HG02571 (cell line): ENCODE data around the gene ANKMY1.
A peak's percentile ranks its signal among the peaks of the same experiment; 100 is the strongest.
"Not testable (repeated sequence)": the region's sequence is repeated elsewhere in the genome, so short reads cannot be mapped to it uniquely, and the experiment has no call there.

ENCODE experiments used
- ATAC-seq: cut with Tn5 transposase; IDR thresholded peaks from one replicate; pipeline ENCODE4 v1.9.1; 2021; ENCODE audit warnings: mild to moderate bottlenecking, moderate library complexity; ENCODE audit not compliant: unreplicated experiment

ANKMY1 gene

DNA sequence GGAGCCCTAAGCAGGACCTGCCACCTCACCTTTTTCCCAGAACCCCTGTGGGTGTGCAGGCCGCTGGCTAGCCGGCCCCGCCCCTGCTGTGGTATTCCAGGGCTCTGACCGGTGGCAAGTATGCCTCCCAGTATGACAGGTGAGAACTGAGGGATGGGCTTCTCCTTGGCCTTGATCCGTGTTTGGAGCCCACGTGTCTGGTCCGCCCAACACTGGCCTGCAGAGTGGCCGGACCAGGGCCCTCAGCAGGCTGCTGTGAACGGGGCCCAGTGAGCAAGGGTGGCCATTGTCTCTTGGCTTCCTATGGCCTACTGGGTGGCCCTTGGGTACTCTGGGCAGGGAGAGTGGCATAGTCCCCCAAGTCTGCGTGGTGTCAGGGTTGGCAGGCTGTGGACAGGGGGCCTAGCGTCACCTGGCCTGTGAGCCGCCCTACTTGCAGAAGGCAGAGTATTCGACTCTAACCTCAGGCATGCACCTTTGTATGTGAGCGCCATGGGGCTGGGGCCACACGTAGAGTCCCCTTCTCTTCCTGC lies 12.3 kb upstream of the ANKMY1 start:
- no peak for ATAC-seq

DNA sequence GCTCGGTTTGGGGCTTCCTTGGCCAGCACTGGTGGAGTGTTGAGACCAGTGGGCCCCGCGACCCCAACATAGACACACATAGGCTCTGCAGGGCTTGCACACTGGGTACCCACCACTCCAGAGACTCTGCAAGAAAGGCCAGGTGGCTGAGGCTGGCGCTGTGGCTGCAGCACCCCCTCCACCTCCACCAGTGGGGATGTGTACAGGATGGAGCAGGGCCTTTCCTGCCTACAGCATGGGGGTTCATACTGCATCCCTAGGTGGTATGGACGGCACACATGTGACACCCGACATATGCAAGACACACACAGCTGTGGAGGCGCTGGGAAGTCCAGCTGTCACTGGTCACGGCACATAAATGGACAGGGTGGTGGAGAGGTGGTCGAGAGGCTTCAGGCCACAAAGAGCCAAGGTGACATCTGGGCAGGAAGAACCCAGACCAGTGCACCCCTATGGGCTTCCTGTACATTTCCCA lies 11.8 kb upstream of the ANKMY1 start:
- no peak for ATAC-seq

DNA sequence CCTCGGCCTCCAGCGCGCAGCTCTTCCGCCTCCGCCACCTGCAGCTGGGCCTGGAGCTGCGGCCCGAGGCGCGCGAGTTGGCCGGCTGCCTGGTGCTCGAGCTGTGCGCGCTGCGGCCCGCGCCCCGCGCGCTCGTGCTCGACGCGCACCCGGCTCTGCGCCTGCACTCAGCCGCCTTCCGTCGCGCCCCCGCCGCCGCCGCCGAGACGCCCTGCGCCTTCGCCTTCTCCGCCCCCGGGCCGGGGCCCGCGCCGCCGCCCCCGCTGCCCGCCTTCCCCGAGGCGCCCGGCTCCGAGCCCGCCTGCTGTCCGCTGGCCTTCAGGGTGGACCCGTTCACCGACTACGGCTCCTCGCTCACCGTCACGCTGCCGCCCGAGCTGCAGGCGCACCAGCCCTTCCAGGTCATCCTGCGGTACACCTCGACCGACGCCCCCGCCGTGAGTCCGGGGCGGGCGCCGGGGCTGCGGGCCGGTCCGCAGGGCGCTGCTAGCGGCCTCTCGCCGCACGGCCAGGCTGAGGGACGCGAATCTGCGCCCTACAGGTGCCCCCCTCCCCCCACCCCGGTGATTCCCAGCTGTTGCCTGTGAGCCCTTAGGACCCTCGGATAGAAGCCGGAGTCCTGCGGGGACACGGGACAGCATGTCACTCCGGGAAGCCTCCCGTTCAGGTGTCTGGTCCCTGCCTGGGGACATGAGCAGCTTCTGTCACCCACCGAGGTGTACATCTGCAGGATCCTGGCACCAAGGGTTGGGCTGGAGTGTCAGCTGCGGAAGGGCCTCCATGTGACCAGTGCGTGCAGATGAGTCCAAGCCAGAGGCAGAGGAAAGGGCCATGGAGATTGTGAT lies 11.1 kb upstream of the ANKMY1 start:
- peak; percentile 2 for ATAC-seq

DNA sequence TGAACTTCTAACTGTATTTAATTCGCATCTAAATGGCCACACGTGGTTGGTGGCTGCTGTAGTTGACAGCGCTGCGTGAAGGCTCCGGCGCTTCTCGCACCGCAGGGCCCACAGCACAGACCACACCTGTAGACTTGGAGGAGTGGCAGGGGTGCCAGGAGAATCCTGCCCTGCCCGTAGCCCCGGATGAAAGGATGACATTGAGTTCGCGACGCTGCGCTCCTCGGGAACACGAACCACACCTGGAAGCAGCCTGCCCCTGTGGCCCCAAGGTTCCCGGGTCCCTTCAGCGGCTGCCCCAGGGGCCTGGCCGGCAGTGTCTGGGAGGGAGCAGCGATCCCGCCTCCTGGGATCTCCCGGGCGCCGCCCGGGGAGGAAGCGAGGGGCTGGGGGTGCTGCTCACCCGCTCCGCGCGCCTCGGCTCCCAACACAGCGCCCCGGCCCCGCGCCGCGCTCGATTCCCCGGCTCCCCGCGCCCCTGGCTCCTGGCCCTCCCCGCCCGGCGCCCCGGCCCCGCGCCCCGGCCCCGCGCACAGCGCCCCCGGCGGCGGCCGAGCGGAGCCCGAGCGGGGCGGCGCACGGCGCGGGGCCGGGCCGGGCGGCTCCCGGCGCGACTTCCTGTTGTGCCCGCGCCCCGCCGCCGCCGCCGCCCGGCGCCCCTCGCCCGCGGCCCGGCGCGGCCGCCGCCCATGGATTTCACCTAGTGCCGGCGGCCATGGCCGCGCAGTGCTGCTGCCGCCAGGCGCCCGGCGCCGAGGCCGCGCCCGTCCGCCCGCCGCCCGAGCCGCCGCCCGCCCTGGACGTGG lies 10.3 kb upstream of the ANKMY1 start, which contains the start of gene RNPEPL1:
RNPEPL1 (plus strand) TSS at position 613 of the 806 bp plus-strand sequence; CDS start at position 716, 103 bp downstream.
- ATAC-seq = peak; percentile 27

DNA sequence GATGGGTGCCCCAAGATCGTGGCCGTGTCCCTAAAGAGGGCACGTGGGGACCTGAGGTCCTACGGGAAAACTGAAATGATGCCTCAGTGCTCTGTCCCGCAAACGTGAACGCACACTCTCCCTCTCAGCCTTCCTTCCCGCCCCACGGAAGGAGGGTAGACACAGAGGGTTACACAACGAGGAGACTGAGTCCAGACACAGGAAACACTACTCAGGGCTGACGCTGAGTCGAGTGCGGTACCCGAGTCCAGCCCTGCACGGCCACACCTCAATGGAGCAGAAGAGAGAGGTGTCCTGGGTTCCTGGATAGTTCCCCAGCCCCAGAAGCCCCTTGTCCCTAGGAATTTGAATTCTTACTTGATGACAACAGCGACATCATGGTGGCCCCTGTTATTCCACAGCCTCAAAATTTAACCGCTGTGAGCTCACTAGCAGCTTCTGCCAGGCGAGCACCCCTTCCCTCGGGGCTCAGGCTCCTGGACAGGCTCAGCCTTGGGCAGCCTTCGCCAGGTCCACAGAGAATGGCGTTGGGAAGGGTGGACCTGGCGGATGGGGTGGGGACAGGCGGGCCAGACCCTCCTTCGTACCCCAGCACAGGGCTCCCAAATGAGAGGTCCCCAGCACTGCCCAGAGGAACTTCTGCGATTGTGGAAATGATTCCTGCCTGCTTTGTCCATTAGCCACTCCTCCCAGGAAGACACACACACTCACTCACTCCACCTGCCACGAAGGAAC lies 9.5 kb upstream of the ANKMY1 start:
- no peak for ATAC-seq

DNA sequence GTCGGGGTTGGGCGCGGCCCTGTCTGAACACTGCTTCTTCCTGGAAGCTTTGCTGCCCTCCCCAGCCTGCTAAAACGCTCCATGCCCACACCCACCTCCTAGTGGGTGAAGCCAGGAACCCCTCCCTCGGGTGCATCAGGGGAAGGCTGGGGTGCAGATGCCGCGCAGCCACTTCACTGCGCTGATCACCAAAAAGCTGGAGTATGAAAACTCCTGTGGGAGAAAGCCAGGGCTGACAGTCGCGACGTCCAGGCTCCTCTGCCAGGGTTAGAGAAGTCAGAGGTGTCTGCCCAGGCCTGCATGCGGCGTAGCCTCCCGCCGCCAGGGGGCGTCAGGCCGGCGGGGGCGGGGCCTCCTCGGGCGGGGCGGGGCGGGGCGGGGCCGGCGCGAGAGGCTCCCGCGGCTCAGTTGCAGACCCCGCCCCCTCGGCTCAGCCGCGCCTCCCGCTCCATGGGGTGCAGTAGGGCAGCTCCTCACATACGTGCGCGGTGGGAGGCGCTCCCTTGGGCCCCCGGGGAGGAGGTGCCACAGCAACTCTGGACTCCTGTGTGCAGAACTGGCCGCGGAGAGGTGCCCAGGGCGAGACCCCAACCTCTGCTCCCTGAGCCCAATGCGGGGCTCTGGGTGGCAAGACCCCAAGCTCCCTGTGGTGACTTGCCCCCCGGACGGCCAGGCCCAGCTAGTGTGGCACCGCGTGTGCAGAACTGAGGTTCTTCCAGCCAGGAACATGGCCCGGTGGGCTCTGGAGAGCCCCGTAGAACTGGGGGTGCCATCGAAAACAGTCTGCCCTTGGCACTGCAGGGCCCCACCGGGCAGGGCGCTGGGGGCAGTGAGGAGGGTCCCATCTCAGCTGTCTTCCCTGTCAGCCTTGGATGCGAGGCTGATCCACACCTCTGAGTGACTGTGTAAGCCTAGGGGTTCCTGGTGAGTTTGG lies 8.7 kb upstream of the ANKMY1 start:
- peak; percentile 41 for ATAC-seq

DNA sequence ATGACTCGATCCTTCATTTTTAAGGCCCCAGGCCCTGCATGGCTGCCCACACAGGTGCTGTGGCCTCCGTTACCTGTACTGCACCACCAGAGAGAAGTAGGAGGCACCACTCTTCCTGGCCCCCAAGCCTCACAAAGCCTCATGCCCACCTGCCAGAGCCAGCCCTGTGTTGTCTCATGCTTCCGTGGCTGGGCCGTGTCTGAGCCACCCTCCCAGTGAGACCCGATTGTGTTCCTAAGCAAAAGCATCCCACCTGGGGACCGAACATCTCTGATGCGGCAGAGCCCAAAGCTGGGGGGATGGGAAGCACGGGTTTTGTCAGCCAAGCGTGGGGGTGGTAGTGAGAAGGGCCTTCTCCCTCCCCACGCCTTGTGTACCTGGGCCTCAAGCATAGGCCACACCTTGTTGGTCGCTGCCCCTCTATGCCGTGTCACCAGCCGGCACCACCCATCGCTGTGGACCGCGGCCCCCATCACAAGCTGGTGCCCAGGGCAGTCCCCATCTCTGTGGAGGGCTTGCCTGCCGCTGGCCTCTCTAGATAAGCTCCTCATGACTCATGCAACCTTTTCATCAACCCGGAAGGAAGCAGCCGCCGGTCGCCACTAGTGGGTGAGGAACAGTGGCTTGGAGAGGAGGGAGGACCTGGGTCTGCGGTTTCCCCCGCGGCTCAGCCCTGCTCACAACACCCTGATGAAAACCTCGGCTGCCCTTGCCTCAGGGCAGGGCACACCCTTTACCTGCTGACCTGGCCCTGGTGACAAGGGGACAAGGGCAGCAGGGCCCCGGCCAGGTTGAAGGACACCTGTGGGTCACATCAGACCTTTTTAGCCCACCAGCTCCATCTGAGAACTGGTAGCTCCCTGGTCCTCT lies 7.8 kb upstream of the ANKMY1 start:
- peak; percentile 32 for ATAC-seq

DNA sequence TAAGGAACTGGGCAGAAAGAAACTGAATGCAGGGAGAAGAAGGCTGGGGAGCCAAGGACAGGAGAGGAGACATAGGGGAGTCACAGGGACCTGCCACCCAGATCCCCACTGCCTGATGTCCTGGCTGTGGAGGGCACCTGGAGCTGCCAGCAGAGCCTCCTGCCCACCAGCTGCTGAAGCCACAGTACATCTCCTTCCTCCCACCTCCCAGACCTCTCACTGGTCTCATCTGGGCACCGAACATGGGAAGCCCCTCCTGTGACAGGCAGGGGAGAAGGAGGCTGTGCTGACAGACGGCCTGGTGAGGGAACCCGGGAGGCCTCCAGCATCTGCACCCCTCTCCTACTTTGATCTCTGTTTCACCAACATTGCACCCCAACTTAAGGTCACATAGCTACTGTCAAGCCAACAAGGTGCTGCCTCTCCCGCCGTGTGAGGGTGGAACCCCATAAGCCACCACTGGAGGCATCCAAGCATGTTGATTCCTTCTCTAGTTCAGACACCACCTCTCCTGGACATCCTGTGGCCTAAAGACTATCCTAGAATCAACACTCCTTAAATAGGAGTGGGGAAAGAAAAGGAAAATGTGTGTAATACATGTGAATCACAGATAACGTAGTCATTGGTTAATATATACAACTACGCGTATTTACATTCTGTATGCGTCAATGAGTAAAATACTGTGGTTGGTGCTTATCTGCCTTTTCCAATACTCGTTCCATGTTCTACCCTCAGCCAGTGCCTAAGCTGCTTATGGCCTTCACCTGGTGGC lies 7.0 kb upstream of the ANKMY1 start:
- no peak for ATAC-seq

DNA sequence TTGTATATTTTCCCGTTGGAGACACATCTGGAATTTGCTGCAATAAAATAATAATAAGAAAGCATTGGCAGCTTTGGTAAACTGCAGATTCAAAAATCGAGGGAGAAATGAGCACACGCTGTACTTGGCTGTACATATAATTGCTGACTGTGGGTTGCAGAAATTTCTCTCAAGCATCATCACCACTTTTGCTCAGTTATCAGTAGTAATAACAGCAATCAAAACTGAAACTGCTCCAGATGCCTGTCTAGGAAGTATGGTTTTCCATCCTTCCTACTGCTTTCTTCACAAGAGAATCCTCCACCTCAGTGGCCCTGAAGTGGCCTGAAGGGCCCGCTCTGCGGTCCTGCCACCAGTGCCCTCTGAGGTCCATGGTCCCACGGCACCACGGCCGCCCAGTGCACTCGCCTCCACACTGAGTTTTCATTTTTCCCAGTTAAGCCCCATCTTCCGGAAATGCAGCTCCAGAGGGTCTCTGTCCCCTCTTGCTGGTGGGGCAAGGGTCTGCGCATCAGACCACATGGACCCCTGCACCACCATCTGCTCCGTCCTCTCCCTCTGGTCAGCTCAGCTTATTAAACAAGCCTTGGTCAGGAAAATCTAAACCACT lies 6.3 kb upstream of the ANKMY1 start:
- no peak for ATAC-seq

DNA sequence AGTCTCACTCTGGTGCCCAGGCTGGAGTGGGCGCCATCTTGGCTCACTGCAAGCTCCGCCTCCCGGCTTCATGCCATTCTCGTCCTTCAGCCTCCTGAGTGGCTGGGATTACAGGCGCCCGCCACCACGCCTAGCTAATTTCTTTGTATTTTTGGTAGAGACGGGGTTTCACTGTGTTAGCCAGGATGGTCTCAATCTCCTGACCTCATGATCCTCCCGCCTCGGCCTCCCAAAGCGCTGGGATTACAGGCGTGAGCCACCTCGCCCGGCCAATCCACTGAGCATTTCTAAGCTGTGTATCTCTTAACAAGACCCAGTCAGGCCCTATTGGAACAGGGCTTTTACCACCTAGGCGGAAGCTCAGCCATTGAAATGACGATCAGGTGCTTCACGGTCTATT lies 5.4 kb upstream of the ANKMY1 start:
- ATAC-seq = not testable (repeated sequence)

DNA sequence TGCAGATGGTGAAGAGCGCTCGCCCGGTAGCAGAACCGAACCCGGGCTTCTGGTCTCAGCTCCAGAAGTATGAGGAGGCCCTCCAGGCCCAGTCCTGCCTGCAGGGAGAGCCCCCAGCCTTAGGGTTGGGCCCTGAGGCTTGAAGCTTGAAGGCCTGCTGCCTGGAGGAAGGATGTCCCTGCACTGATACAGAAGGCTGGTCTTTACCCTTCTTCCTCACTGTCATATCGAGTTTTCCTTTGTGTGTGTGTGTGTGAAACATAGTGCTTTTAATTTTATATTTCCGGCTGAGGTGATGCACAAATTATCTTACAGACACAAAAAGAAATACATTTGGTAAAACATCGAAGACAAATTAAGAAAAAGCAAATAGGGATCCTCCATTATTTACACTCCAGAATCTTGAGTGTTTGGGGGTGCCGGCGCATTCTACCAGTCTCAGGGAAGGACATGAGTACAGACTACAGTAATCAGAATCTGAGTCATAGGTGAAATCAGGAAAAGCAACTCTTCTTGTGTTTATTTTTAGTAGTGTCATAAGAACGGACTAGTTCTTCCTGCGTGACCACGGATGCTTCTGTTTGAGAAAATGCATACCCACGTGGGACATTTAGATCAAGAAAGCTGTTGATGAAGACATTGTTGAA lies 3.7 kb upstream of the ANKMY1 start:
- ATAC-seq = no peak

DNA sequence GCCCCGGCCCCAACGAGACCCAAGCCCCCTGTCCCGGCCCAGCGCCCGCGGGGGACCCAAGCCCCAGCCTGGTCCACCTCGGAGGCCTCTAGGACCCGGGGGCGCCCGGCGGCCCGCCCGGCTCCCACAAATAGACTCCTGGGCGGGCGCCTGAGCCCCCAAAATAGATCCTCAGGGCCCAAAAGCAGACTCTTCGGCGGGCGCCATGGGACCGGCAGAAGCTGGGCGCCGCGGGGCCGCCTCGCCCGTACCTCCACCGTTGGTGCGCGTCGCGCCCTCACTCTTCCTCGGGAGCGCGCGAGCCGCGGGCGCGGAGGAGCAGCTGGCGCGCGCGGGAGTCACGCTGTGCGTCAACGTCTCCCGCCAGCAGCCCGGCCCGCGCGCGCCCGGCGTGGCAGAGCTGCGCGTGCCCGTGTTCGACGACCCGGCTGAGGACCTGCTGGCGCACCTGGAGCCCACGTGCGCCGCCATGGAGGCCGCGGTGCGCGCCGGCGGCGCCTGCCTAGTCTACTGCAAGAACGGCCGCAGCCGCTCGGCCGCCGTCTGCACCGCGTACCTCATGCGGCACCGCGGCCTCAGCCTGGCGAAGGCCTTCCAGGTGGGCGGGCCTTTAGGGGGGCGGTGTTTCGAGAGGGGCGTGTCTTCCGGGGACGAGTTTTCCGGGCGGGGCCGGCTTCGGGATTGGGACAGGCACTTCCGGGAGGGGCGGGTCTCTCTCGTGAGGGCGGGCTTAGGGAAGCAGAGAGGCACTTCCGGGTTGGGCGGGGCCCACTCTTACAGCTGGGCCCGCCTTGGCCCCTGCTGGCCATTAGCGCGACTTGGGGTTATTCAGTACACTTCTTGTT lies 2.9 kb upstream of the ANKMY1 start:
- peak; percentile 54 for ATAC-seq

DNA sequence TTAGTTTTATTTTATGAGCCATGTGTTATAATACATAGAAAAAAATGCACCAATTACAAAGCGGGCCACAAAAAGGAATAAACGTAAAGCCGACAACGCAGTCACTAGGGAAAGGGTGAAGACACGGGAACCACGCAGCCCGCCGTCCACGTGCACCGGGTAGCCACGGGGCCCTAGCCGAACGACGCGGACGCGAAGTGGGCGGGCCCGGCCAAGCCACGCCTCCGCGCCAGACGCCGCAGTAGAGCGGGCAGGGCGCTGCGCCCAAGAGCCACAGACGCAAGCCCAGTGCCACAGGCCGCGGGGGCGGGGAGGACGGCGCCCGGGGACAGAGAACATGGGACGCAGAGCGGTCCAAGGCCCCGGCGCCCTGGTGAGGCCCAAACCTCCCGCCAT lies 2.3 kb upstream of the ANKMY1 start, which contains the start of gene DUSP28:
DUSP28 (plus strand) TSS at position 274 of the 396 bp plus-strand sequence. CDS start 328 bp downstream, outside the sequence.
- ATAC-seq = peak; percentile 56

DNA sequence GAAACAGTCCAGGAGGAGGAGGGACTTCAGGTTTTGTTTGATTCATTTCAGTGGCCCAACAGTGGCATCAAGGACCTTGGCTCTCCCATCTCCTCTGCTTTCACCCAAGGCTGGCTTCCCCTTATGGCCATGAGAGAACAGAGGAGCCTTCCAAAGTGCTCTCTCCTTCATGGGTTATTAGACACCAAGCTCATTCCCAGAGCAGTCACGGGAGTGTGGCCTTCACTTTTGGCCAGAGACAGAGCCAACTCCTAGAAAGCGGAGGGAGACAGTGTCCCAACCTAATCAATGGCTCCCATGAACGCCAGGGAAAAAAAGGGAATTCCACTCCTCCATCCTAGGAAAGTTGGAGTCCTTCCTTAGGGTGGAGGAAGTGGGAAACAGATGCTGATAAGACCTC lies 1.5 kb upstream of the ANKMY1 start:
- ATAC-seq = no peak

DNA sequence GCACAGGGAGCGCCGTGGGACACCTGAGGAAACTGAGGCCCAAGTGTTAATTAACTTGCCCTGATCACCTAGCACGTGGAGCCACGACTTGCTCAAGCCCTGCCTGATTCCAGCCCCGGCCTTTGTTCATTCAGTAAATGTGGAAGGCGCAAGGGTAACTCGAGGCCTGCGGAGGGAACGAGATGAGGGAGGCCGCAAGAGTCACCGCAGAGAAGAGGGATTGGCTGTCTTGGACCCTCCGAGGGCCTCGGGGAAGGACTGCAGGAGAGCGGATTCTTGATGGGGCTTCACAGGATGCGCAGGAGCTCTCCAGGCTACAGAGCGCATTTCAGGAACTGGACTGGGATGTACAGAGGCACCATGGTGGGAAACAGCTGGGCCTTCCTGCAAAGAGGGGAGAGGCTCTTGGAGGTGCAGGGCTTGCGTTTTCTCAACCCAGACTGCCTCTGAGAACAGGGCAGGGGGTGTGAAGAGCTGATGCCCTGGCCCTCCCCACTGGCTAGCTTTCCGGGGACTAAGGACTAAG lies 511 bp upstream of the ANKMY1 start:
- no peak for ATAC-seq
